Daoy (cell line): ENCODE results near the gene CHST7. TPM values are rescaled to one million over a fixed set of nuclear protein-coding genes. Genes with fewer than 3 reads are reported as not detected.

Experiments
- DNase-seq: peaks from one replicate; pipeline ENCODE4 v3.0.0-alpha.2; 2015; ENCODE audit warnings: low read depth
- total RNA-seq: library from RNA; depleted of rRNA; stranded (reverse); fragments of >200 nt; shearing (Covaris generic); gene quantifications from 2 replicates; pipeline ENCODE4 v1.2.3, GENCODE V29; 2014

The CHST7 gene
- total RNA-seq, 1 experiment from 2014 or later, result 4.4 TPM

GRCh38 chrX:46607916-46608315 is 34.4 kb downstream of the CHST7 start:
- no peak for DNase-seq

GRCh38 chrX:46610070-46610658 is 36.6 kb downstream of the CHST7 start:
- no peak for DNase-seq

- no peak for DNase-seq
These were observed 38.2 kb downstream of the CHST7 start for GRCh38 chrX:46611658-46612362.

- DNase-seq, result no peak
These were observed 44.3 kb downstream of the CHST7 start for GRCh38 chrX:46617906-46618305.

GRCh38 chrX:46618947-46619346 is 45.4 kb downstream of the CHST7 start:
- no peak for DNase-seq

- no peak for DNase-seq
These were observed 46.9 kb downstream of the CHST7 start for GRCh38 chrX:46620505-46620904.

- DNase-seq, result no peak
These were observed 48.0 kb downstream of the CHST7 start for GRCh38 chrX:46621572-46621971.

- DNase-seq, result no peak
These were observed 50.7 kb downstream of the CHST7 start for GRCh38 chrX:46624090-46624786.

- no peak for DNase-seq
These were observed 53.0 kb downstream of the CHST7 start for GRCh38 chrX:46626566-46626965.

GRCh38 chrX:46627062-46627461 is 53.5 kb downstream of the CHST7 start:
- no peak for DNase-seq

GRCh38 chrX:46627711-46628419 is 54.3 kb downstream of the CHST7 start:
- no peak for DNase-seq

GRCh38 chrX:46628460-46629371 is 55.2 kb downstream of the CHST7 start:
- DNase-seq, result no peak

GRCh38 chrX:46630141-46630540 is 56.6 kb downstream of the CHST7 start:
- DNase-seq, result no peak

GRCh38 chrX:46634577-46634976 is 61.0 kb downstream of the CHST7 start:
- no peak for DNase-seq

- no peak for DNase-seq
These were observed 61.6 kb downstream of the CHST7 start for GRCh38 chrX:46635186-46635585.

- DNase-seq, result no peak
These were observed 62.7 kb downstream of the CHST7 start for GRCh38 chrX:46636223-46636622.

- DNase-seq, result peak; percentile 12
These were observed 64.4 kb downstream of the CHST7 start for GRCh38 chrX:46637938-46638337.

GRCh38 chrX:46642145-46642544 is 68.6 kb downstream of the CHST7 start:
- no peak for DNase-seq

- DNase-seq, result no peak
These were observed 70.1 kb downstream of the CHST7 start for GRCh38 chrX:46643636-46644035.

- DNase-seq, result no peak
These were observed 72.0 kb downstream of the CHST7 start for GRCh38 chrX:46645614-46646013.

GRCh38 chrX:46647251-46647650 is 73.7 kb downstream of the CHST7 start:
- DNase-seq, result no peak
